Measurements from ENCODE around the gene ELOVL2.

ELOVL2 gene

GRCh38 chr6:10939840-10940239 lies 104.3 kb downstream of the ELOVL2 start:
- in situ Hi-C loops (cut with MboI; ENCODE audit: low pct_unique_long_range_greater_than_20kb, low sequenced_read_pairs, unreplicated experiment) = no loop called here

DNA sequence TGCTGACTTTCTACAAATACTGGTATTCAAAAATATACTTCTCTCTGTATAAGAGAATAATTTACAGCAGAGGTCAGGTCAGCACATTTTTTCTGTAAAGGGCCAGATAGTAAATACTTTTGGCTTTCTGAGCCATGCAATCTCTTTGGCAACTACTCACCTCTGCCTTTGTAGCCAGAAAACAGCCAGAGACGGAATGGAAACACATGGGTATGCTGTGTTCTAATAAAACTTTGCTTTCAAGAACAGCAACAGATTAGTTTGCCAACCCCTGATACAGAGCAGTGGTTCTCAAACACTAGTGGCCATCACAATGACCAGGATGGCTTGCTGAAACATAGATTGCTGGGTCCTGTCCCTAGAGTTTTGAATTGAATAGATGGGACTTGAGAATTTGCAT lies 111.0 kb downstream of the ELOVL2 start:
- in situ Hi-C loops (cut with MboI; ENCODE audit: low pct_unique_long_range_greater_than_20kb, low sequenced_read_pairs, unreplicated experiment) = no loop called here
- DNase-seq (ENCODE audit: low spot score) = no peak
- TF ChIP-seq, protein P1, sequence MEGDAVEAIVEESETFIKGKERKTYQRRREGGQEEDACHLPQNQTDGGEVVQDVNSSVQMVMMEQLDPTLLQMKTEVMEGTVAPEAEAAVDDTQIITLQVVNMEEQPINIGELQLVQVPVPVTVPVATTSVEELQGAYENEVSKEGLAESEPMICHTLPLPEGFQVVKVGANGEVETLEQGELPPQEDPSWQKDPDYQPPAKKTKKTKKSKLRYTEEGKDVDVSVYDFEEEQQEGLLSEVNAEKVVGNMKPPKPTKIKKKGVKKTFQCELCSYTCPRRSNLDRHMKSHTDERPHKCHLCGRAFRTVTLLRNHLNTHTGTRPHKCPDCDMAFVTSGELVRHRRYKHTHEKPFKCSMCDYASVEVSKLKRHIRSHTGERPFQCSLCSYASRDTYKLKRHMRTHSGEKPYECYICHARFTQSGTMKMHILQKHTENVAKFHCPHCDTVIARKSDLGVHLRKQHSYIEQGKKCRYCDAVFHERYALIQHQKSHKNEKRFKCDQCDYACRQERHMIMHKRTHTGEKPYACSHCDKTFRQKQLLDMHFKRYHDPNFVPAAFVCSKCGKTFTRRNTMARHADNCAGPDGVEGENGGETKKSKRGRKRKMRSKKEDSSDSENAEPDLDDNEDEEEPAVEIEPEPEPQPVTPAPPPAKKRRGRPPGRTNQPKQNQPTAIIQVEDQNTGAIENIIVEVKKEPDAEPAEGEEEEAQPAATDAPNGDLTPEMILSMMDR (IDR thresholded peaks at IDR 0.05; ENCODE audit: extremely low read depth, insufficient read depth, missing control alignments) = no peak

More at GRCh38 chr6:10939840-10940239, 104.3 kb downstream of the ELOVL2 start:
- TF ChIP-seq, protein P1 (IDR thresholded peaks at IDR 0.05; ENCODE audit: extremely low read depth, insufficient read depth, missing control alignments) = no peak
- DNase-seq (ENCODE audit: low spot score) = no peak
